NCI-H128 (cell line): Measurements from ENCODE around the gene TCERG1.

ENCODE experiments used
- DNase-seq: peaks from one replicate; lab custom pipeline; 2025; ENCODE audit not compliant: unreplicated experiment; lab: John Stamatoyannopoulos, UW

Gene TCERG1

DNA sequence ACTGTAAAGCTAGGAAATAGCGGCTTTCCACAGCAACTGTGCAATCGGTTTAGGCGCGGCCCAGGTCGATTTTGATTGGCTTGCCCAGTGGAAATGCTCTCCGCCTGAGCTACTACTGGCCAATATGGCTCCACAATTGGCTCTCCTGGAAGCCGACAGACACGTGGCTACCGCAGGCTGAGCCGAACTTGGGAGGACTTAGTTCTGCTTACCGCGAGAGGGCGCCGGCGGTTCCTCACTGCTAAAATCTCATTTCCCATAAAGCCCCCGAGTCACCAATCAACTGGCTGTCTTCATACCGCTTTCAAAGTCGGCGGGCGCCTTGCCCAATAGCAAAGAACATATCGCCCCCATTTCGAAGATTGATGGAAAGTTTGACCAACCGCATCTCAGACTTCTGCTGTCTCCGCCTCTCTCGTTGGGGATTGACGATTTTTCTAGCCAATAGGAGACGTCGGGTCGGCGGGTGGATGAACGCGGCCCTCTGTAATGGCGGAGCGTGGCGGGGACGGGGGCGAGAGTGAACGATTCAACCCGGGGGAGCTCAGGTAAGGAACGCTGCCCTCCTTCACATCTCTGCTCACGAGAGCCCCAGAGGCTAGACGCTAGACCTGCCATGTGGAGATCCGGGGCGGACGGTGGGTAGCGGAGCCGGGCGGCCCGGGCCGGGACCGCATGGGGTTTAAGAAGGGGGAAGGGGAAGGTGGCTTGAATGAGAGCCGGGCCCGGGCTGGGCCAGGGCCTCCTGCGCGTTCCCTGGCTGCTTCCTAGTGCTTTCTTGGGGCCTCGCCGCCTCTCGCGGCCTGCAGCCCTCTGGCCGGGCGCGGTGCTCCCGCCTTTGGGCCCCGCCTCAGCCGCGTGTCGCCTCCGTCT lies at the start of gene TCERG1:
TSS of gene TCERG1 (plus strand) at position 473 of the 873 bp plus-strand sequence. CDS start at position 490, 17 bp downstream.
- DNase-seq, result peak; percentile 96

DNA sequence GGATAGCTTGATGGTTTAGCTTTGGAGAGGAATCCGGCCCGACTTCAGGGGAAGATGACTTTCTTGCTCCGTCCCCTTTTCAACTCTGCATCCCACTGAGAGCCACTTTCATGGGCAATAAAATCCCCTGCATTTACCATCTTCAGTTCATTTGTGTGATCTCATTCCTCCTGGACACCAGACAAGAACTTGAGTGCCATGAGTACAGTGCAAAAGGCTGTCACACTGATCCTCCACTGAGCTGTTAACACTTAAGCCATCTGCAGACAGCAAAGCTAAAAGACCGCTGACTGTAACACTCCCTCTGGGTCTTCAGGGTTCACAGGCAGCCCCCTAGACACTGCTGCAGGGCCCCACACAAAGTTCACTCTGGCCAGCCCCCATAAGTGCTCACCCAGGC lies 48.3 kb upstream of the TCERG1 start:
- no peak for DNase-seq

DNA sequence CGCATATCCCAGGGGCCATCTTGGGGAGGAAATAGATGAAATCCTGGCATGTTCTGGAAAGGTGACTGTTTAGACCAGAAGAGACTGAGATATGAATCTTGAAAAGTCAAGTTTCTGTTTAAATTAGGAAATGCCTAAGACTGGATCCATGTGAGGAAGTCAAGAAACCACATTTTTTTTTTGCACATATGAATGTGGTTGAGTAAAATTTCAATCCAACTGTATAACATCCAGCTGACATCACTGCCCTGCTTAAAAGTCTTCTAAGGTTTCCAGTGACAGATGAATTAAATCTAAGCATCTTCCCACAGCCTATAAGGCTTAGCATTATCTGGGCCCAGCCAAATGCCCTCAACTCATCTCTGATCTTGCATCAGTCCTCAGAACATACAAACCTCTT lies 47.7 kb upstream of the TCERG1 start:
- DNase-seq, result no peak

DNA sequence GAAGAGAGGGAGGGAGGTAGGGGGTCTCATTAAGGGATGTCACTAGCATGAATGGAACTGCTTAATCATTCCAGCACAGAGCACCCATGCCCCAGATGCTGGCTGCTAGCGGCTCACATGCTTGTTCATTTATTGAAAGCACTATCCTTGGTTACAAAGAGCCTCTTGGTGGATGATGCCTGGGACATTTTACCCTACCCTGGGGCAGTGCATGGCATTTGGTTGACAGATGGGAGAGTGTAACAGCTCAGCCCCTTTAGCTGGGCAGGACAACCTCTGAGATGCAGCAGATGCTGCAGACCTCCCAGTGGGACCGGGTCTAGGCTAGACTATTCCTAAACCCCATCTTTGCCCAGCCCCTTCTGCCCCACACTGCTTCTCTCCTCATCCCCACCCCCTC lies 46.9 kb upstream of the TCERG1 start:
- DNase-seq, result no peak

DNA sequence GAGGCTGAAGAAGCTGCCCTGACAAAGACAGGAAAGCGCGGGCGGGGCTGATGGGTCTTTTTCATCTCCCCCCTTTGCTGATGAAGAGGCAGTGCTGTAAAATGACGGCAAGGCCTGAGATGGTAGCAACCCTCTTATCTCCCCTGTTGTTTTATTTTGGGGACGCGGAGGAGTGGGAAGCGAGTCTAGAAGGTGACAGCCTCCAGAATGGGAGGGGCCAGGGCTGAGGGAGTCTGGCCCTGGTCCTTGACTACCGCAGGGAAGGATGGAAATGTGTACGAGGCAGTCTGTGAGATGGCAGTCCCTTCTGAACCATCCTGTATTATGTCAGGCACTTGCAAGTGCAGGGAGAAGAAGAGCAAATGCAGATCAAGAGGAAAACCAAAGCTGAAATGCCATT lies 46.1 kb upstream of the TCERG1 start:
- DNase-seq, result no peak

DNA sequence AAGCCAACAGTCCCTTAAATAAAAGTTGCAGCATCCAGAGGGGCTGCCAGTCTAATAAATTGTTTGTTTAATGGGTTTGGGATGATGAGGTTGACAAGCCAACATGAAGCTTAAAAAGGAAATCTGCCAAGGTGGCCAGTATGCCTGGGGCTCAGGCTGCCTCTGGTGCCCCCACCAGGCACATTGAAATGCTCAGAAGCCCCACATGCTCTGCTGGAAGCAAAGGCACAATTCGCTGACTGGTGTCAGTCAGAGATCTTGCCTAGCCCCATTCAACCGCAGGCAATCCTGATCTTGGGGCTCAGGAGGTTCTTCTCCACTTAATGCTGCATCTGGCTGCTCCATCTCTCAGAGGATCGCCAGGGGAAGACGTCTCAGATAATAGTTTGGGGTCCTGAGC lies 44.2 kb upstream of the TCERG1 start:
- no peak for DNase-seq

DNA sequence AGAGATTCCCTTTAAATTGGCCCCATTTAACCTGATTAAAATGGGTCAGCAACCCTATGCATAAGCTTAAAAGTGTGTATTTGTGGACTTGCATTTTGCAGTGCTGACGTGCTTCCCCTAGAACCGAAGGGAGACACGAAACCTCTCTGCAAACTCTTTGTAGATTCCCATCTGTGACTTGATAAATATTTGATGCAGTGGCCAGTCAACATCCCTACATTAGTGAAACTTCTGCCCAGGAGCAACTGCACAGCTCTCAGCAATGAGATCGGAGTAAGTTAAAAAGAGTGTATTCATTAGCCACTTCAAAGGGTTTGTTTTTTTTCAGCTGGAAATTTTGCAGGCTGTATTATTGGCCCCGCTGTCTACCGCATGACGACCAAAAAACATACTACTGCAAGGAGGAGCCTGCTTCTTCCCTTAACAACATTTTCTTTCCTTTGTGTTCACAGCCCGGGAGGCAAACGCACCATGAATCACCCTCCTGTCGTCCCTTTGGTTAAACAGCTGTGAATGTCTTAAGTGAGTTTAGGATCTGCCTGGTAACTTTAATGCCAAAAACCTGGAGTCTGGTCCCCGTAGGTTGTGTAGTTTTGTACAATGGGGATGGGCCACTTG lies 38.0 kb upstream of the TCERG1 start:
- DNase-seq, result no peak

DNA sequence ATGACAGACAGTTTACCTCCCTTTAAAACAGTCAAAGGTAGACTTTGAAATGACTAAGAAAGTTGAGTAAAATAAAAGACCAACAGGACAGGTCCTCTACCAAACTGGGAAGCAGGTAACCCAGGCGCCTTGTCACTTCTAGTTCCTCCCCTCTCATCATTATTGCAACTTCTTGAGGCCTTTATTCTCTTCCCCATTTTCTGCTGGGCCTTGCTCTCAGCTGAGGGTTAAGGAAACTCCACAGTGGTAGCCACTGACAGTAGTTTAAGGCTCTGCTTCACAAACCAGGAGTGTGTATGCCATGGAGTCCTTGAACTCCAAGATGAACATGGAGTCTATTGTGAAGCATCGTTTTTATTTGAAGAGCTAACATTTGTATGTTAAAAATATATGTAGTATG lies 36.9 kb upstream of the TCERG1 start:
- no peak for DNase-seq

DNA sequence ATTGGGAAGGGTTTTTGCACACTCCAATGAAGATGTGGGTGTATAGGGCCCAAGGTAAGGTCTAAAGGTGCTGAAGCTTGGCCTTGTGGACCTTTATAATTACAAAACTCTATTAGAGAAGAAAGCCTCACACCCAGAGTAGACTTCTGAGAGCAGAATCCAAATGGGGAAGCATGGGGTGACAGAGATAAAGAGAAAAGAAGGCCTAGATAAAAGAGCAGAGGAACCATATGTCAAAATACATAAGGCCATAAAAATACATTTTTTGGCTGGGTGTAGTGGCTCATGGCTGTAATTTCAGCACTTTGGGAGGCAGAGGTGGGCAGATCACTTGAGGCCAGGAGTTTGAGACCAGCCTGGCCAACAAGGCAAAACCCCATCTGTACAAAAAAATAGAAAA lies 27.4 kb upstream of the TCERG1 start:
- no peak for DNase-seq

DNA sequence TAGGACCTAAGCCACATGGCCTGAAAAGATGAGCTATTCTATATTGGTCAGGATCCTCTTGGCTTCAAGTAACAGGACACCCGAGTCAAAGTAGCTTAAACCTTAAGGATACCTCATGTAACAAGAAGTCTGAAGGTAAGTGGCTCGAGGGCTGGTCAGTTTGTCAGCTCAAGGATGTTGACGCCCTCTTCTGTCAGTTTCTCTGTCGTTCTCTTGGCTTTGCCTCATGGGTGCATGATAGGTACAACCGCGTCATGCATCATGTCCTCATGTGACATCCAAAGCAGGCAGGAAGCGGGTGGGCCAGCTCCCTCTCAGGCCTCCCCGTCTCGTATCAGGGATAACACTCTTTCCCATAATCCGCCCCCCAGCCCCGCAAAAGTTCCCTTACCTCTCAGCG lies 22.1 kb upstream of the TCERG1 start:
- no peak for DNase-seq

DNA sequence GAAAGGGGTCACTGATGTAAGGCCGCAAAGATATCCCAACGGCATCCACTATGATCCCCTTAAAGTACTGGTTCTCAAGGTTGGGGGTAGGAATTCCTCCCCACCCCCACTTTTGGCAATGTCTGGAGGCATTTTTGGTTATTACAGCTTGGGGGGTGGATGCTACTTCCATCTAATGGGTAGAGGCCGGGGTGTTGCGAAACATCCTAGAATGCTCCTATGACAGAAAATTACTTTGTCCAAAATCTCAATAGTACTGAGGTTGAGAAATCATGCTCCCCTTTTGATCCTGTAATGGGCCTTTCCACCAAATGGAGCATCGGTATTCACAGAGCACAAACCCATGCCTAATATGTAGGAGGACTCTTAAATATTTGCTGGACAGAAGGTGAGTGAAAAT lies 20.8 kb upstream of the TCERG1 start:
- DNase-seq, result no peak

DNA sequence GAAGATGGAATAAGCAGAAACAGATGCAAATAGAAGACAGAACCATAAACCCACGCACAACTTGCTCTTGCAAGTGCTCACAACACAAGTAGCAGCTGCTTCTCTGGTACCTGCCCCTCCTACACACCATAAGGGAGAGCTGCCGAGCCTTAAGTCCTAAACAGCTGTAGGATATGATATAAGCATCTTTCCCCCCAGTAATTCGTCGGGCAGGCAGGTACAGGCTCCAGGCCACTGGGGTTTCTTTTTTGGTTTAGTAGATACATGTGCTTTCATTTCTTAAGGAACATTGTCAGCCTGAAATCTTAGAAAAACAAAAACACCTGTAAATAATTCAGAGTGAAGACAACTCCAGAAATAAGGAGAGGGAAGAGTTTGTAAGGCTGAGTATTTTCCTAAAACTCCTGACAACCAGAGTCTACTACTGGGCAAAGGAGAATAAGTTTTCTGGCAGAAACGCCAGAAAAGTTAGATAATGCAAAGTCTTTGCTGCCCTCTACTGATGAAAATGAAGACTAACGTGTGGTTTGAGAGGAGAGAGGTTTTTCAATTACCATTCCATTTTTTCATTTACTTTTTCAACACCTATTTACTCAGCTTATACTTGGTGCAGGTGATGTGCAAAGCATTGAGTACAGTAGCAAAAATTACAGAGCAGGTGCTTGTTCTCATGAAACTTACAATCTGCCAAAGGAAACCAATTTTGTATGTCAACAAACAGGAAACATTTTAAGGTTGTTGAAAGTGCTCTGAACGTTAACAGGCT lies 20.1 kb upstream of the TCERG1 start:
- DNase-seq, result peak; percentile 10

DNA sequence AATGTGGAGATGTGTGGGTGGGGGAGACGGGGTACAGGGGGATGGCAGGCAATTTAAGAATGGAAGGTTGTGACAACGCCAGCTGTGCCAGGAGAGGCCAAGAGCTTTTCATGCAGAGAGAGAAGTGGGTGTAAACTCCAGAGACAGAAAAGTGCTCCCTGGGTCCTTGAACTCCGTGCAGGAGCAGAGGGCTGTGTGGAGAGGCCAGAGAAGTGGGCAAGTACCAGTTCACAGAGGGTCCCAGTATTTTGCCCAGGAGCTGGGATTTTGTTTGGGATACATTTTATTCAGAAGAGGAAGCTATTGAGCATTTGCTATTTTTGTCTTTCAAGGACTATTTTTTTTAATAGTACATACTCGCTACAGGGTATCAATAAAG lies 19.5 kb upstream of the TCERG1 start:
- DNase-seq, result no peak

DNA sequence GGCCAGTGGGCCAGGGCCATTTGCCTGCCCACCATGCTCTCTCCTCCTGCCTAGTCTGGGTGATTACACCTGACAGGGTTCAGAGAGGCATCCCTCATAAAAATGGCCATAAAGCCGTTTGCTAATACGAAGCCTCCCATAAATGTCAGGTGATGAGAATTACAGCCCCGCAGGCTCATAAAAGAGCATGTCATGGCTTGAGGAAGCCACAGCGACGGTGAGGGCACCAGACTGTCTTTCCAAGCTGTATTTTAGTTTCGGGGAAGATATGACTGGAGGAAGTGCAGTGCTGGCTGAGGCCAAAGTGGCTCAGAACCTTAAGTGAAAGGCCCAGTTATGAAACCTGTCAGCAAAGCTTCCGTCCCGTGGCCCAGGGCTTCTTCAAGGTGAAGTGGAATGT lies 18.5 kb upstream of the TCERG1 start:
- DNase-seq, result no peak

DNA sequence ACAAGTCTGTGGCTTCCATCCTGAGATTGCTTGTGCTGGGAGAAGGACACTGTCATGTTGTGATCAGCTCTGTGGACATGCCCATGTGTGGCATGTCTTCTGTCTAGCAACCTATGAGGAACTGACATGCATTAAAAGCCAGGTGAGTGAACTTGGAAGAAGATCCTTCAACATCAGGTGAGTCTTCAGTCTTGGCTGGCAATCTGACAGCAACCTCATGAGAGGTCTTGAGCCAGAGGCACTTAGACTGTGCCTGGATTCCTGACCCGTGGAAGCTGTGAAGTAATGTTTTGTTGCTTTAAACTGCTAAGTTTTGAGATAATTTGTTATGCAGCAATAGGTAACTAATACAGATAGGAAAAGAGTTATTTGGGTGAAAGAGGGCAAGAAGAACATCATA lies 6.8 kb upstream of the TCERG1 start:
- no peak for DNase-seq

DNA sequence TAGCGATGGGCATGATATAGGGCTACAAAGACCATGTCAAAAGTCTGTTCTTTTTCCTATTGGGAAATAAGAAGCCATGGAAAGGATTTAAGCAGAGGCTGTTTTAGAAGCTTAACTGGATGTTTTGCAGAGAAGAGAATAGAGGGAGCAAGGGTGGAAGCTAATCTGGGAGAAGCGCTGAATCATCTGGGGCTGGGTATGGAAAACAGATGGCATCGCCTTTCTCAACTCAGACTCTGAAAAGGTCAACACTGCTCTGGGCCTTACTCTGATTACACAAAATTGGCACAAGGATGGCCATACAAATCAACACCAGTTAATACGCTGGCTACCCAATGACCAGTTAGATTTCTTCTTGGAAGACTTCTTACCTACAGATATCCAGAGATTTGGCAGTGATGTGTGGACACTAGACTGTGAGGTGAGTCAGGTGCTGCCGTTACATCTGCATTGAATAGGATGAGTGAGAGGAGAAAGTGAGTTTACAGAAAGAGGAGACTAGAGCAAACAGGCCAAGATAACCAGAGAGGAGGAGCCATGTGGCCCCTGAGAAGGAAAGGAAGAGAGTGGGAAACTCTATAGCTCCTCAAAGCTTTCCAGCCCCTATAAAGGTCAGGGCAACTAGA lies 6.2 kb upstream of the TCERG1 start:
- no peak for DNase-seq

DNA sequence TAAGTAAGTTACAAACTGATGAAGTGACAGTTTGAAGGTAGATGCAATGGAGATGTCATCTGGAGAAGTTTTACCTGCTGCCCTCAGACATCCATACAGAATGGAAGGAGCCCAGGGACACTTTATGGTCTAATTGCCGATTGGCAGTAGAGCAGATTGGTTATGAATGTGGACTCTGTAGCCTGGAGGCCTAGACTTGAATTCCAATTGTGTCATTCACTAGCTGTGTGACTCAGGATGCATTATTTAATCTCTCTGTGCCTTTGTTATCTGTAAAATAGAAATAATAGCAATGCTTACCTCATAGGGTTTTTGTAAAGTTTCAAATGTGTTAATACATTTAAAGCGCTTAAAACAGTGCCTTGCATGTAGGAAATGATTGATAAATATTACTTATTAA lies 5.2 kb upstream of the TCERG1 start:
- DNase-seq, result no peak

DNA sequence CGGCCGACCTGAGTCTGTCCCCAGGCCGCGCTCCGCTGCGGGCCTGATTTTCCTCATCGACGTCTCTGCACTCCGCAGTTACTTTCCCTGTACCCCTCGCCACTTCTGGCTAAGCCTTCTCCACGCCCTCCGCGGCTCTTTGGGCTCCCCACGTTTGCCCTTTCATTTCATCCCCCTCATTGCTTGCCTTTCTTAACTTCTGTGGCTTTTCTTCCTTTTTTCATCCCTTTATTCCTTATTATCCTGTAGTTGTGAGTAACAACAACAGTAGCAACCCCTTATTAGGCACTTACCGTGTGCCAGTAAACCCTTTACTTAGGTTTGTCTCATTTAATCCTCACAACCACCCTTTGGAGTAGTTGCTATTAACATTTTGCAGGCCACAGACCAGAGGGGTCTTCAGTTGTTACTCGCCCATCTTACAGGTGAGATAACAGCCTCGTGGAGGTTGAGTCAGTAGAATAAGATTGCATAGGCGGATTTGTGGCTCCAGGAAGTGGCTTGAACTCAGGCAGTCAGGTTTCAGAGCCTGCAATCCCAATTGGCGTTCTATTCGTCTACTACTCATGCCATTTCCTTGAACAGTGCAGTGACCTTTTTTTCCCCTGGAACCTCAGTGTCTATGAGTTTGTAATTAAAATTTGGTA lies 724 bp downstream of the TCERG1 start:
- no peak for DNase-seq

DNA sequence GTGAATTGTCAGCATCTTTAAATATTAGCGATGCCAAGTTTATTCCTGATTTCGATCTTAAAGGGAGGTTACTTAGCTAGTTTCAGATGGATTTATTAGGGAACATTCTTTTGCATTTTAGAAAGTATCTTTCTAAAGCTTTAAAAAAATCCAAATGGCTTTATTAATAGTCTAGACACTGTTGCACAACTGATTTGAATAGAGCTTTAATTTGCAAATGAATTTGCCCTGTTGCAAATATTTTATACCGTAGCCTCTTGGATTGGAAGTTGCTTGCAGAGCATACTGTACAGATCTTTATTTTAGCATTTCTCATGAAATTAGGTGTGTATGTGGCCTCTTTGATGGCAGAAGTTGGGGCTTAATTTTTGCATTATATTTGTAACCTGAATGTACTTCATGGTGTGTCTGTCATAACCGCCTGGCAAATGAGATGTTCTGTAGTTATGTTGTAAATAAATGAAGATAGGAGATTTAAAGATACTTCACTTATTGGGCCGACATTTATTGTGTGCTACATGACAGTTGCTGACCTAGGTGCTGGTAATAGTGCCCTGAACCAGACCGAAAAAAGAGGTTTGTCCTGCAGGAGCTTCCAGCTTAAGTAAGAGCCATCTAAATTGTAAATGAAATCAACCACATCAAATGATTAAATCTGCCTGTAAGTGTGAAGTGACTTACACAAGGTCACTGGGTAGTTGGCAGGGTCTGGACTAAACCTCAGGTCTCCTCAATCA lies 1.8 kb downstream of the TCERG1 start:
- no peak for DNase-seq

DNA sequence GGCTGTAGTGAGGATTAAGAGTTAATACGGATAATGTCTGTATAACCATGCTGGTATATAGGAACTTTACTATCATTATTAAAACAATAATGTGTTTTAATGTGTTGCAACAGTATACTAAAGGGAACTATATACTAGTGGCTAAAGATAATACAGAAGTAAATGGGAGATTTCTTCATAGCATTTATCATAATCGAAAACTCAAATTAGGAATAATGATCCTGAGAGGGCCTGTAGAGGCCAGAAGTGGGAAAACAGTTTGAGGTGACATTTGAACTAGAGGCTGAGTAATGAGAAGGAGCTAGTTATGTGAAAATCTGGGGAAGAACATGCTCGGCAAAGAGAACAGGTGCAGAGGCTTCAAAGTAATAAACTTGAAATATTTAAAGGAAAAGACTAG lies 2.9 kb downstream of the TCERG1 start:
- no peak for DNase-seq
